Panc1 (cell line): ENCODE measurements around the gene CDK17.

ENCODE experiments used
- POLR2AphosphoS5 ChIP-seq: IDR thresholded peaks from 2 replicates; pipeline ENCODE4 v1.6.1; 2012; ENCODE audit warnings: mild to moderate bottlenecking, low read depth, low read length, moderate library complexity
- SIN3A ChIP-seq: IDR thresholded peaks from 2 replicates; pipeline ENCODE4 v1.6.1; 2012; ENCODE audit warnings: low read depth, mild to moderate bottlenecking, low read length, moderate library complexity, borderline replicate concordance; ENCODE audit not compliant: insufficient read depth
- TCF7L2 ChIP-seq: IDR thresholded peaks from 2 replicates; pipeline ENCODE4 v1.6.1; 2011; ENCODE audit warnings: mild to moderate bottlenecking, low read depth, low read length, inconsistent platforms
- TF ChIP-seq, protein P1 (sequence below): fragments of 450-650 bp; IDR thresholded peaks from 2 replicates; pipeline ENCODE4 v1.5.1; 2017; ENCODE audit warnings: mild to moderate bottlenecking
- TF ChIP-seq, protein P2 (sequence below), 2 experiments: IDR thresholded peaks; 2 replicates each; pipeline ENCODE4 v1.6.1; 2011 to 2012; ENCODE audit warnings: low read depth in 2 of 2, control low read depth in 1 of 2, low read length in 1 of 2, mild to moderate bottlenecking in 1 of 2, moderate library complexity in 1 of 2; ENCODE audit not compliant: insufficient read depth in 1 of 2

DNA sequence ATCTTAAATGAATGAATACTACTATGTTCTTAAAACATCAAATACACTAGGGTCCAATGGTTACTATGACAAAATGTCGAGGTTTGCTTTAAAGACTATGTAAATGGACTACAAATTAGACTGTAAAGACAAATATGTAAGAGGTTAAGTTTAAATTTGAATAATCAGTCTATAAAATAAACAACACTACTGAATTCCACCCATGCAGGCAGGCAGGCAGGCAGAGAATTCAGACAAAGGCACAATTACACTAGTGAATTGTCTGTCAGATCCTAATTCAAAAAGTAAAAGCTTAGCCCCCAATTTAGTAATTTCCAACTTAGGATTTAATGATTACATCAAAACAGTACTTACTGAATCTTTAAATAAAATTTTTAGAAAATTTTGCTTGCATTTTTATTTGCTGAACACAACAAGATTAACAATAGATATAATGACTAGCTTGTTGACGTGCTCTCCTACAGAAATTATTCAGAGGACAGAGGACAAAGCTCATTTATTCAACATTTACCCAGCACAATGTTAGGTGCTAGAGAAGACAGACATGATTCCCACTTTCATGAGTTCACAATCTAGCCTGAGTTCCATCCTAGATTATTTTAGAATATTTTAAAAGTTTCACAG lies 97.4 kb downstream of the CDK17 start:
- no peak for TF ChIP-seq POLR2AphosphoS5
- no peak for TF ChIP-seq TCF7L2
- TF ChIP-seq, protein P1, sequence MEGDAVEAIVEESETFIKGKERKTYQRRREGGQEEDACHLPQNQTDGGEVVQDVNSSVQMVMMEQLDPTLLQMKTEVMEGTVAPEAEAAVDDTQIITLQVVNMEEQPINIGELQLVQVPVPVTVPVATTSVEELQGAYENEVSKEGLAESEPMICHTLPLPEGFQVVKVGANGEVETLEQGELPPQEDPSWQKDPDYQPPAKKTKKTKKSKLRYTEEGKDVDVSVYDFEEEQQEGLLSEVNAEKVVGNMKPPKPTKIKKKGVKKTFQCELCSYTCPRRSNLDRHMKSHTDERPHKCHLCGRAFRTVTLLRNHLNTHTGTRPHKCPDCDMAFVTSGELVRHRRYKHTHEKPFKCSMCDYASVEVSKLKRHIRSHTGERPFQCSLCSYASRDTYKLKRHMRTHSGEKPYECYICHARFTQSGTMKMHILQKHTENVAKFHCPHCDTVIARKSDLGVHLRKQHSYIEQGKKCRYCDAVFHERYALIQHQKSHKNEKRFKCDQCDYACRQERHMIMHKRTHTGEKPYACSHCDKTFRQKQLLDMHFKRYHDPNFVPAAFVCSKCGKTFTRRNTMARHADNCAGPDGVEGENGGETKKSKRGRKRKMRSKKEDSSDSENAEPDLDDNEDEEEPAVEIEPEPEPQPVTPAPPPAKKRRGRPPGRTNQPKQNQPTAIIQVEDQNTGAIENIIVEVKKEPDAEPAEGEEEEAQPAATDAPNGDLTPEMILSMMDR = no peak
- TF ChIP-seq, protein P2, sequence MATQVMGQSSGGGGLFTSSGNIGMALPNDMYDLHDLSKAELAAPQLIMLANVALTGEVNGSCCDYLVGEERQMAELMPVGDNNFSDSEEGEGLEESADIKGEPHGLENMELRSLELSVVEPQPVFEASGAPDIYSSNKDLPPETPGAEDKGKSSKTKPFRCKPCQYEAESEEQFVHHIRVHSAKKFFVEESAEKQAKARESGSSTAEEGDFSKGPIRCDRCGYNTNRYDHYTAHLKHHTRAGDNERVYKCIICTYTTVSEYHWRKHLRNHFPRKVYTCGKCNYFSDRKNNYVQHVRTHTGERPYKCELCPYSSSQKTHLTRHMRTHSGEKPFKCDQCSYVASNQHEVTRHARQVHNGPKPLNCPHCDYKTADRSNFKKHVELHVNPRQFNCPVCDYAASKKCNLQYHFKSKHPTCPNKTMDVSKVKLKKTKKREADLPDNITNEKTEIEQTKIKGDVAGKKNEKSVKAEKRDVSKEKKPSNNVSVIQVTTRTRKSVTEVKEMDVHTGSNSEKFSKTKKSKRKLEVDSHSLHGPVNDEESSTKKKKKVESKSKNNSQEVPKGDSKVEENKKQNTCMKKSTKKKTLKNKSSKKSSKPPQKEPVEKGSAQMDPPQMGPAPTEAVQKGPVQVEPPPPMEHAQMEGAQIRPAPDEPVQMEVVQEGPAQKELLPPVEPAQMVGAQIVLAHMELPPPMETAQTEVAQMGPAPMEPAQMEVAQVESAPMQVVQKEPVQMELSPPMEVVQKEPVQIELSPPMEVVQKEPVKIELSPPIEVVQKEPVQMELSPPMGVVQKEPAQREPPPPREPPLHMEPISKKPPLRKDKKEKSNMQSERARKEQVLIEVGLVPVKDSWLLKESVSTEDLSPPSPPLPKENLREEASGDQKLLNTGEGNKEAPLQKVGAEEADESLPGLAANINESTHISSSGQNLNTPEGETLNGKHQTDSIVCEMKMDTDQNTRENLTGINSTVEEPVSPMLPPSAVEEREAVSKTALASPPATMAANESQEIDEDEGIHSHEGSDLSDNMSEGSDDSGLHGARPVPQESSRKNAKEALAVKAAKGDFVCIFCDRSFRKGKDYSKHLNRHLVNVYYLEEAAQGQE (IDR thresholded peaks at IDR 0.05; ENCODE audit: insufficient read depth in 1 of 2, low read depth in 2 of 2, low read length in 1 of 2) = no peak
- no peak for TF ChIP-seq SIN3A
